SHP77 treated with DMSO at 0.1 percent for 48 hours (cell line): Measurements from ENCODE around the gene DEF6.
A peak's percentile ranks its signal among the peaks of the same experiment; 100 is the strongest.

Experiments
- DNase-seq: peaks from one replicate; lab custom pipeline; 2025; lab: John Stamatoyannopoulos, UW

Gene DEF6, protein sequence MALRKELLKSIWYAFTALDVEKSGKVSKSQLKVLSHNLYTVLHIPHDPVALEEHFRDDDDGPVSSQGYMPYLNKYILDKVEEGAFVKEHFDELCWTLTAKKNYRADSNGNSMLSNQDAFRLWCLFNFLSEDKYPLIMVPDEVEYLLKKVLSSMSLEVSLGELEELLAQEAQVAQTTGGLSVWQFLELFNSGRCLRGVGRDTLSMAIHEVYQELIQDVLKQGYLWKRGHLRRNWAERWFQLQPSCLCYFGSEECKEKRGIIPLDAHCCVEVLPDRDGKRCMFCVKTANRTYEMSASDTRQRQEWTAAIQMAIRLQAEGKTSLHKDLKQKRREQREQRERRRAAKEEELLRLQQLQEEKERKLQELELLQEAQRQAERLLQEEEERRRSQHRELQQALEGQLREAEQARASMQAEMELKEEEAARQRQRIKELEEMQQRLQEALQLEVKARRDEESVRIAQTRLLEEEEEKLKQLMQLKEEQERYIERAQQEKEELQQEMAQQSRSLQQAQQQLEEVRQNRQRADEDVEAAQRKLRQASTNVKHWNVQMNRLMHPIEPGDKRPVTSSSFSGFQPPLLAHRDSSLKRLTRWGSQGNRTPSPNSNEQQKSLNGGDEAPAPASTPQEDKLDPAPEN

DNA sequence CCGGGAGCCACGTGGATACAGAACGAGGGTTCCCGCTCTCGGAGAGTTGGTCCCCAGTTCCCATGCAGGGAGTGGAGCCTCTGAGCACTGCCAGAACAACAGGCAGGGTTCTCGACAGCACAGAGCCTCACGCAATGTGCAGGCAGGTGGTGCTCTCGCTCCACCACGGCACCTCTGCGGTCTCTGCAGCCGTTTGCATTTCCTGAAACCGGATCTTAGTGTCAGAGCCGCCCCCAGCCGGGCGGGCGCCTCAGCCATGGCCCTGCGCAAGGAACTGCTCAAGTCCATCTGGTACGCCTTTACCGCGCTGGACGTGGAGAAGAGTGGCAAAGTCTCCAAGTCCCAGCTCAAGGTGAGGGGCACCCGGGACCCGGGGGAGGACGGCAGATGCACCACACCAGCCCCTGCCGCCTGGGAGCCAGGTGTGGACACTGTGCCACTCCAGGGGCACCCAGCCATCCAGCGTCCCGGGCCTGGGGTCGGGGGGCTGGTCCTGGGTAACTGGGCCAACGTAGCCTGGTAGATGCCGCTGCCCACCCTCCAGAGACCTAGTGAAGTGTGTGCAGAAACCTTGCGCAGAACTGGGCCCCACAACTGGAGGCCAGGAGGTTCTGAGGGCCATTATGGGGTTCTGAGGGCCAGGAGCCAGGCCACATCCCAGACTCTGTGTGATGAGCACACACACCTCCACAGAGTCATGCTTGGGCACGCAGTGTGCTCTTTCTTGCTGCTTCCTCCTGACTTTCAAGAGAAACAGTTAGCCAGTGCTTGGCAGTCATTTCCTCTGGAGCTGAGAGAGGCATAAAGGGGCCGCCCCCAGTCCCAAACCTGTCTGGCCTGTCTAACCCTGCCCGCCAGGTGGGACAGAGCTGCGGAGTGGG lies at the start of gene DEF6:
DEF6 (plus strand) TSS at position 218 of the 881 bp plus-strand sequence; CDS start at position 257, 39 bp downstream.
- peak; percentile 73 for DNase-seq

DNA sequence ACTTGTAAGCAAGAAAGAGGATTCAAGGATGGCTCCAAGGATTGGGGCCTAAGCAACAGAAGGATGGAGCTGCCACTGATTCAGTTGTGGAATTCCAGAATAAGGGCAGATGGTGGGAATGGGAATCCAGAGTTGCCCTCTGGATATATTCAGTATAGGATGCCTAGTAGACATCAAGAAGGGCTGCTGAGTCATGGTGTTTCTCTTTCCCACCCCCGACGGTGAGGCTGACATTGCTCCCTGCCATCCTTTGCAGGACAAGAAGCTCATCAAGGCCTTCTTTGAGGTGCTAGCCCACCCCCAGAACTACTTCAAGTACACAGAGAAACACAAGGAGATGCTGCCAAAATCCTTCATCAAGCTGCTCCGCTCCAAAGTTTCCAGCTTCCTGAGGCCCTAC lies 49.3 kb upstream of the DEF6 start:
- no peak for DNase-seq

DNA sequence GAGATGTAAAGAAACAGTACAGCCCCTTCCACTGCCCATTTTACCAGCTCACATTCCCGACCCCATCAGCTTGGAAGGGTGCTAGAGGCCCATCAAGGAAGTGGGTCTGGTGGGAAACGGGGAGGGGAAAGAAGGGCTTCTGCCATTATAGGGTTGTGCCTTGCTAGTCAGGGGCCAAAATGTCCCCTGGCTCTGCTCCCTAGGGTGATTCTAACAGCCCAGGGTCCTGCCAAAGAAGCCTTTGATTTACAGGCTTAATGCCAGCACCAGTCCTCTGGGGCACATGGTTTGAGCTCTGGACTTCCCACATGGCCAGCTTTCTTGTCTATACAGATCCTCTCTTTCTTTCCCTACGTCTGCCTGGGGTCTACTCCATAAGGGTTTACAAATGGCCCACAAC lies 48.7 kb upstream of the DEF6 start:
- DNase-seq: no peak

DNA sequence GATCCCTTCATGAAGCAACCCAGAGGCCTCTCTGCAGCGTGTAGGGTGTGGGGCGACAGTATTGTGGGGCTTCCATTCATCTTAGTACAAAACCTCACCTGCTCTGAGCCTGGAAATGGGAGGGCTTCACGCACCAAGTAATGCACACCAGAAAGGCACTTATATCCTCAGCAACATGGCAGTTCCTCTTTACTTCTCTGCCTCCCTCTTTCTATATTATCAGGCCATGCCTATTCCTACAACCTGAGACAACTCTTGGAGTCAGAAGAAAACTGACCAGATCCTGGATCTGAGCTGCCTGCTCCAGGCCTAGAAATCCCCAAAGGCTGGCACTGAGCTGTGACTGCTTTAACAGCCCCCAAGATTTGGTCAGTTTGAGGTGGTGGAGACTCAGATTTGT lies 45.7 kb upstream of the DEF6 start:
- no peak for DNase-seq

GRCh38 chr6:35253249-35253648 lies 44.4 kb upstream of the DEF6 start:
- DNase-seq: no peak

- no peak for DNase-seq
Measured at GRCh38 chr6:35258336-35258735, 39.3 kb upstream of the DEF6 start.

DNA sequence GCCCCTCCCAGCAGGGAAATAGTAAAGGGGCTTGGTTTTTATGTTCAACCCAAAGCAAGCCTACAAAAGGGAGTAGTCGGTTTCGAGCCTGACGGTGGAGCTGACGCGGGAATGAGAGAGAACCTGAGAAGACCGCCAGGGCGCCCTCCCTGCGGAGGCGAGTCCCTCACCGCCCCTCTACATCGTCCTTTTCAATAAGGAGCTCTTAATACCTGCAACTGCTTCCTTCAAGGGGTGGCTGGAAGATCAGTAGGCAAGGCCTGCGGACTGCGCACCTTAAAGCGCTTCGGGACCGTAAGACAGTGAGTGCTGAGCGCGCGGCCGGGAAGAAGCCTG lies 38.8 kb upstream of the DEF6 start:
- DNase-seq: no peak

GRCh38 chr6:35259194-35259947 lies 38.2 kb upstream of the DEF6 start, which contains the start of gene ZNF76:
Gene ZNF76, plus strand, starts transcription at chr6:35259735. Its CDS starts 21,417 bp downstream, at chr6:35281152.
- DNase-seq: peak; percentile 85

DNA sequence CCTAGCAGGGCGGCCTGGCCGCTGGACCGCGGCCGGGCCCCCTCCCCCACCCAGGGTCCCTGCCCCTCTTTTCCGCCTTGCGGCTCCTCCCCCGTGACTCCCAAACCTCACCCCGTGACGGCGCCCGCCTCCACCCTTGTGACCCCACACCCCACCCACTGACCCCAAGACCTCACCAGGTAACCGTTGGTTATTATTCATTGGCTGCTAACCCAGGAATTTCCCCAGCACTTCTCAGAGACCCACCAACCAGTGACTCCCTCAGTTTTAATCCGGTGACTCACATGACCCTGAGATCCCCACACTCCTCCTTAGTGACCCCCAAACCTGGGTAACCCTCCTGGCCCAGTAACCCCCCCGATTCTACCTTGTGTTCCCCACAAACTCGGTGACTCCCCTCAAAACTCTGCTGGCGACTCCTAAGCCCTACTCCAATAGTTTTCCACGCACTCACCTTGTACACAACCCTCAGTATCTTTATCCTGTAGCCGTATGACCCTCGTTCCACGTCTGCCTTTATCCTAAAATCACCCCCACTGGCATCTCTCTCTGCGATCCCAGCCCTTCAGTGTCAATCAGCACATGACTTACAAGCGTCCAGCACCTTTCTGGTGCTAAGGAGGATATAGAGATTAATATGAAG lies 37.5 kb upstream of the DEF6 start:
- DNase-seq: no peak

- DNase-seq: no peak
Measured at GRCh38 chr6:35260591-35261570, 36.7 kb upstream of the DEF6 start.

GRCh38 chr6:35262596-35262995 lies 35.0 kb upstream of the DEF6 start:
- no peak for DNase-seq

- no peak for DNase-seq
Measured at GRCh38 chr6:35264550-35265274, 32.9 kb upstream of the DEF6 start.

GRCh38 chr6:35265523-35265922 lies 32.1 kb upstream of the DEF6 start:
- no peak for DNase-seq

- no peak for DNase-seq
Measured at GRCh38 chr6:35267446-35267845, 30.2 kb upstream of the DEF6 start.

GRCh38 chr6:35267897-35268296 lies 29.7 kb upstream of the DEF6 start:
- no peak for DNase-seq

DNA sequence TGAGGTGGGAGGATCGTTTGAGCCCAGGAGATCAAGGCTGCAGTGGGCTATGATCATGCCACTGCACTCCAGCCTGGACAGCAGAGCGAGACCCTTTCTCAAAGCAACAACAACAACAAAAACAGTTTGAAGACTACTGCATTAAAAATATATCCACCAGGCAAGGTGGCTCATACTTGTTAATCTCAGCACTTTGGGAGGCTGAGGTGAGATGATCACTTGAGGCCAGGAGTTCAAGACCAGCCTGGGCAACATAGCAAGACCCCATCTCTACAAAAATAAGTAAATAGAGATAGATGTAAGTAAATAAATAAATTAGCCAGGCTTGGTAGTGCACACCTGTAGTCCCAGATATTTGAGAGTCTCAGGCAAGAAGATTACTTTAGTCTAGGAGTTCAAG lies 25.6 kb upstream of the DEF6 start:
- no peak for DNase-seq

- DNase-seq: no peak
Measured at GRCh38 chr6:35273822-35274559, 23.6 kb upstream of the DEF6 start.

GRCh38 chr6:35275744-35276260 lies 21.8 kb upstream of the DEF6 start:
- DNase-seq: no peak

GRCh38 chr6:35278708-35279107 lies 18.9 kb upstream of the DEF6 start:
- no peak for DNase-seq
